Central memory CD8-positive, alpha-beta T cell (primary cell): ENCODE data around the gene TLX1.
A peak's percentile ranks its signal among the peaks of the same experiment; 100 is the strongest.

ENCODE experiments used
- ATAC-seq: fragments of 150-1000 bp; cut with Tn5 transposase; replicated peaks from 2 replicates; pipeline ENCODE4 v1.10.0; 2022; ENCODE audit warnings: mild to moderate bottlenecking, moderate FRiP score, moderate number of reproducible peaks; ENCODE audit not compliant: poor library complexity, severe bottlenecking; ENCODE audit errors: extremely low read depth
- DNase-seq, 2 donors: peaks; one replicate each; pipeline ENCODE4 v3.0.0; 2021; ENCODE audit warnings: low spot score in 2 of 2
- H3K27ac Mint-ChIP-seq: one replicate; pipeline ENCODE4 v1.8.0; 2022; ENCODE audit warnings: low read depth, mild to moderate bottlenecking, moderate library complexity, mixed read lengths
- H3K27me3 Mint-ChIP-seq: one replicate; pipeline ENCODE4 v1.8.0; 2022; ENCODE audit warnings: mixed read lengths
- H3K36me3 Mint-ChIP-seq: one replicate; pipeline ENCODE4 v1.8.0; 2022; ENCODE audit warnings: mild to moderate bottlenecking, moderate library complexity, mixed read lengths; ENCODE audit not compliant: insufficient read depth
- H3K4me1 Mint-ChIP-seq: one replicate; pipeline ENCODE4 v1.8.0; 2022; ENCODE audit warnings: mixed read lengths
- H3K4me3 Mint-ChIP-seq: one replicate; pipeline ENCODE4 v1.8.0; 2022; ENCODE audit warnings: mild to moderate bottlenecking, moderate library complexity, mixed read lengths
- H3K9me3 Mint-ChIP-seq: one replicate; pipeline ENCODE4 v1.8.0; 2022; ENCODE audit warnings: mixed read lengths

Gene TLX1

DNA sequence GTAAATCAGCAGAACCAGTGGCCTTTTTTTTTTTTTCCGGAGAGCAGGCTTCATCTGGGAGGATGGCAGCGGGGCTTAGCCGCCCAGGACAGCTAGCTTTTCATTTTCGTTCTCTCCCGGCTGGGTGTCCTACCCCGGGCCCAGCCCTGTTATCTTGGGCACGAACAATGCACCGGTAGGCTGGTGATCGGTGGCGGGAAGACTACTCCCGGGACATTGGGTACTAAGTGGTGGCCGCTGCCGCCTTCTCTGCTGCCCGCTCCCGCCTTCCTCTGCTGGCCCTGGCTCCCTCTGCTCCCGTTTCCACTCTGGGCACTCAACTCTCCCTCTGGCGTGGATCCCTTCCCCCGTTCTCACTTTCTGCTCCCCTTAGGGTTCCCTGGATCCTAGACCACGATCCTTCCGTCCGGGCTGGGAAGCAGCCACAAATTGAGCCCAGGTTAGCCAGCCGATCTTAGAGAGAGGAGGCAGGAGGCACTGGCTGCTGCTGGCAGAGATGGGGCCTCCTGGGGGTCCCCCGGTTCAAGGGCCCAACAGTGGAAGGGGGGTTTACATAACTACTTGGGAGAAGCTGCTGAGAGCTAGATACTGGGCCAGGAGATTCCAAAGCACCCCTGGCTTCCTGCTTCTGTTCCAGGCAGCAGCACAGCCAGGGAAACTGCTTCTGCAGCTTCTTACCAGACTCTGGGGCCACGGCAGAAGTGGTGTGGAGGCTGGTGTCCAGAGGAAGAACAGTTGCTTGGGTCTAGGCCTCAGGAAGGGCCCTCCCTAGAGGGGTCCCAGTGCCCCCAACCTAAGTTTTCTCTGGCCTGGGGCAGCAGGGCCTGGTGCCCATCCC, 1.8 kb downstream of the TLX1 start:
- Mint-ChIP-seq H3K9me3 (no peaks in the 10 kb centered on the region), H3K4me3 (peak overlapping the region; percentile 41), H3K4me1 (peaks cover 17% of the 10 kb centered on the region), H3K36me3 (peaks cover 6% of the 10 kb centered on the region), H3K27ac (no peak overlapping the region), H3K27me3 (peaks cover 90% of the 10 kb centered on the region)
- DNase-seq: no peak
- ATAC-seq: no peak

DNA sequence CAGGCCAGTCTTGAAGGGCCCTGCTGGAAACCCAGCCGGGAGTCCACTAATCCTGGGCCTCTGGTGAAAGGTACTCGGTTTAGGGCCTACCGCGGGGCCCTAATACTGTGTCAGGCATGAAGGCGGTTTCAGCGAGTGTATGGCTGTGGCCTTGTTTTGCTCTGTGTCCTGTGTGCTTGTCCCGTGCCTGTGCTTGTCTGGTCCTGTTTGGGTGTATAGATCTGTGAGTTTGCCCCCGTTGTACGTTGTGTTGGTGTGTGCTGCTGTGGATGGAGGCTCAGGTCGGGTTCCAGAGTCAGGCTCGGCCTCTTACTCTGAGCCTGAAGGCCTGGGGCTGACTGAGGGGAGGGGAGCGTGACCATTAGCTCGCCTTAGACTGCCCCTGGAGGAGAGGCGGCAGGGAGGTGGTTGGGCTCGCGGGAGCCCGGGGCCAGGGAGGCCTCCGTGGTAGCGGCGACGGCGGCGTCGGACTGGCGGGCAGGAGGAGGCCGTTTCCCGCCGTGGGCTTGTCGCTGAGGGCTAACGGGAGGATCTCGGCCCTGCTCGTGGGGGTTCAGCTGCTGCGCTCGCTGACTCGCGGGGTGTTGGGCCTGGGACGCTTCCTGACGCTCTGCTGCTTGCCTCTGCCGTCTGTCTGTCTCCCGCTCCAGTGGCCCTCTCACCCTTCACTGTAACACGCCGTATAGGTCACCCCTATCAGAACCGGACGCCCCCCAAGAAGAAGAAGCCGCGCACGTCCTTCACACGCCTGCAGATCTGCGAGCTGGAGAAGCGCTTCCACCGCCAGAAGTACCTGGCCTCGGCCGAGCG, 2.6 kb downstream of the TLX1 start:
- H3K27ac Mint-ChIP-seq: no peak overlapping the region
- ATAC-seq (no peak), DNase-seq (no peak)
- H3K27me3 Mint-ChIP-seq: peaks cover 91% of the 10 kb centered on the region
- H3K4me3 Mint-ChIP-seq: peak overlapping the region; percentile 9
- H3K4me1 Mint-ChIP-seq: peaks cover 23% of the 10 kb centered on the region
- peaks cover 6% of the 10 kb centered on the region for H3K36me3 Mint-ChIP-seq
- no peaks in the 10 kb centered on the region for H3K9me3 Mint-ChIP-seq

DNA sequence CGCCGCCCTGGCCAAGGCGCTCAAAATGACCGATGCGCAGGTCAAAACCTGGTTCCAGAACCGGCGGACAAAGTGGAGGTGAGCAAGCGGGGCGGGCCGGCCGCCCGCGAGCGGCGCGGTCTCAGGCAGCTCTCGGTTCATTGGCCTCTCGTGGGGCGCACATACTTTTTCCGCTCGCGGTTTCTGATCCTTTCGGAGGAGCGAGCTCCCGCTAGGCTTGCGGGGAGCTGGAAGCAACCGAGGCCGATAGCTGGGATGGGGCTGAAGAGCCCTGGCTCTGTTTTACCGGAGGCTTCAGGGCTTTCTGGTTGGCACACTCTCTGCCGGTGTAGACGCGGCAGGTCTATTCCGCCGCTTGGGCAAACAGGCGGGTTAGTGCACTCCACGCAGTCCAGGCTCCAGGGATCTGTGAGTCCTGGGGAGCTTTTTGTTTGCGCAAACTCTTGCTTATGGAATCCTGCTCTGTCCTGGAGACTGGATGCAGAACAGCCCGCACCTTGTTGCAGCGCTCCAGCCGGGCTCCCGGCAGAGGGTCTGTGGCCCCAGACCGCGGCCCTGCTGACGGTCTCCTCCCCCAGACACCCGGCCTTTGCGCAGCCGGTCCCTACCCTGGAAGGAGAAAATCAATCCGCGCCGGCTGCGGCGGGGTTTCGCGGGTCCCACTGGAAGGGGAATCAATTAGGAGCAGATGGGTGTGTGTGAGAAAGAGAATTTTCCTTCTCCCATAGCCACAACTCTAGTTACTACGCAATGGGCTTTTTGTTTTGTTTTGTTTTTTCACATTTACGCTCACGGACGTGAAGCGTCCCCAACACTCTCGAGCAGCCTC, 3.4 kb downstream of the TLX1 start:
- H3K36me3 Mint-ChIP-seq: peaks cover 9% of the 10 kb centered on the region
- peaks cover 23% of the 10 kb centered on the region for H3K4me1 Mint-ChIP-seq
- peaks cover 91% of the 10 kb centered on the region for H3K27me3 Mint-ChIP-seq
- ATAC-seq (no peak), DNase-seq (no peak)
- peak overlapping the region; percentile 39 for H3K4me3 Mint-ChIP-seq
- no peak overlapping the region for H3K27ac Mint-ChIP-seq
- no peaks in the 10 kb centered on the region for H3K9me3 Mint-ChIP-seq

DNA sequence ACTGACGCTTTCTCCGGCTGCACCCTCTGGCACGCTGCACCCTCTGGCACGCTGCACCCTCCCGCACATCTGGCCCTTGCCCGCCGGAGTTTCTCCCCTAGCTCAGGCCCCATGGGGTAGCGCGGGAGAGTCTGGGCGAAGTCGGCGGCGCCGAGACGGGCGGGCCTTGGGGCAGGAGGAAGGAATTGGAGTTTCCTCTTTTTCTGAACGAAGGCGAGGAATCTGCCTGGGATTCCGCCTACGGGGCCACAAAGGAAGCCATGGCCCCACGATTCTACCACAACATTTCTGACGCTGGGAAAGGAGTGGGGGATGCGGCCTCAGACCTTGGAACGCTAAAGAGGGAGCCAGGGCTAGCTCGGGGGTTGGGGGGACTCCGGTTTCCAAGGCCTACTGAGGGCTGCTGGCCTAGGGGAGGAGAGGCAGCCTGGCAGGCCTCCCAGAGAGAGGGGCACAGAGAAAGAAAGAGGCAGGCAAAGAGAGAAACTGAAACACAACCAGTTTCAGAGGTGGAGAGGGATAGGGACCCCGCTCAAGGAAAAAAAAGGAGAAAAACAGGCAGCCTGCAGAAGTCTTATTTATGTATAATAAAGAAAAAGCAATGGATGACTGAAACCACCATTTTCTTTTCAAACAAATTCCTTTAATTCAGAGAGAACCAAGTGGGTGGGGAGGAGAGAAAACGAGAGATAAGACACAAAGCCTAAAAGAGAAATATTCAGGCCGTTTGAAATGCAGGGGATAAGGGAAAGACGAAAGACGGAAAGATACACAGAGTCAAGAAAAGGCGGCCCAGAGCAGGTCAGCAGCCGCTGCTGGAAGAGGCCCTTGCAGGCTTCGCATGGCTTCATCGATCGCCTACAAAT, 4.3 kb downstream of the TLX1 start:
- Mint-ChIP-seq H3K4me1 (peaks cover 23% of the 10 kb centered on the region), H3K9me3 (no peaks in the 10 kb centered on the region), H3K36me3 (peaks cover 9% of the 10 kb centered on the region), H3K27me3 (peaks cover 87% of the 10 kb centered on the region), H3K27ac (no peak overlapping the region), H3K4me3 (peak overlapping the region; percentile 39)
- ATAC-seq (no peak), DNase-seq (no peak)

DNA sequence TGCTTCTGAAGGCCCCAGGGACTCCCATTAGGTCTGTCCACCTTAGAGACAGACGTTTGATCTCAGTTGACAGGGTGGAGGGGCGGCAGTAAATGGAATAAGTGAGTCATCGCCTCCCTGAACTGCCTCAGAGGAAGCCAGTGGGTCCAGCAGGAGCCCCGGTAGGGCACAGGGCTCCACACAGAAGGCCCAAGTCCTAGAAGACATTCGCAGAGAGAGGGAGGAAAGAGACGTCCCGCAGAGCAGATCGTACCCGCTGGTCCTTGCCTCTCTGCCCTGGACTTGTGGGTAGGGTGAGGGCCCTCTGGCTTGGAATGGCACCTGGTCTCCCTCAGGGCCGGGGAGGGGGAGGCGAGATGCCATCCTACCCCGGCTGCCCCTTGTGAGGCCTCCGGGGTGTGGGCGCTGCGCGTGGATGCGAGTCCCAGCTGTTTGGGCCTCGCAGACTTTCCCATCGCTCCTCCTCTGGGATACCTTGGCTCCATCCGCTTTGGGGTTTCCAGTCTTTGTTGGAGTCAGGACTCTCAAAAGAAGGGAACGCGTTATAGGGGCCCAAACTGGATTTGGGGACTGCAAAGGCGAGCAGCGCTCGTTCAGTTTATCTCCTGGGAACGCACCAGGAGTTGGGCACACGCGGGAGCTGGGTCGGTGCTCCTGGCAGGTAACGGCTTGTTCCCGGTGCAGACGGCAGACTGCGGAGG, 5.1 kb downstream of the TLX1 start:
- Mint-ChIP-seq H3K27ac (no peak overlapping the region), H3K9me3 (no peaks in the 10 kb centered on the region), H3K27me3 (peaks cover 86% of the 10 kb centered on the region), H3K36me3 (peaks cover 9% of the 10 kb centered on the region), H3K4me1 (peaks cover 23% of the 10 kb centered on the region), H3K4me3 (no peak overlapping the region)
- DNase-seq: no peak
- no peak for ATAC-seq

DNA sequence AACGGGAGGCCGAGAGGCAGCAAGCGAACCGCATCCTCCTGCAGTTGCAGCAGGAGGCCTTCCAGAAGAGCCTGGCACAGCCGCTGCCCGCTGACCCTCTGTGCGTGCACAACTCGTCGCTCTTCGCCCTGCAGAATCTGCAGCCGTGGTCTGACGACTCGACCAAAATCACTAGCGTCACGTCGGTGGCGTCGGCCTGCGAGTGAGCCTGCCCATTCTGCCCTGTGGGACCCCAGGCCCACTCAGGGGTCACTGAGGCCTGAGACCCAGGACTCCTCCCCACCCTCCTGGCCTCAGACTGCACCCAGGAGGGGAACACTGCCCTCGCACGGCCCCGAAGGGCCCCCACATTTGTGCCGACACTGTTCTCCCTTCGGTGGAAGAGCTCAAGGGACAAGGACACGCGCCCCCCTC, 5.6 kb downstream of the TLX1 start:
- Mint-ChIP-seq H3K4me3 (no peak overlapping the region), H3K36me3 (peaks cover 9% of the 10 kb centered on the region), H3K4me1 (peaks cover 23% of the 10 kb centered on the region), H3K27ac (no peak overlapping the region), H3K9me3 (no peaks in the 10 kb centered on the region), H3K27me3 (peaks cover 91% of the 10 kb centered on the region)
- ATAC-seq: no peak
- DNase-seq: no peak

DNA sequence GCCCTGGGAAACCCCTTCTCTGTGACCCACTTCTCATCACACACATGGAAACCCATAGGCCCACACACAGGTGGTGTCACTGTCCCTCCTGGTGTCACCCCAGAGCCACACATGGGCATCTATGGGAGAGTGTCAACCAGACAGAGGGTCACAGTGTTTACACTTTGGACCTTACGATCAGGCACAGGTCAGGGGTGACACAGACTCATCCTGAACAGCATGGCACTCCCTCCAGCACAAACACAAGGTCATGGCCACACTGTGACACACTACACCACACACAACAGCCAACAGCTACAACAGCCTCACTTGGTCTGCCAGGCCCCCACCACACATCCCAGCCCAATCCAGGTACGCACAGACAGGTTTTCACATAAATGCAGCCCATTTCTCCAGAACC, 6.2 kb downstream of the TLX1 start:
- ATAC-seq (no peak), DNase-seq (no peak)
- Mint-ChIP-seq H3K9me3 (no peaks in the 10 kb centered on the region), H3K27ac (no peak overlapping the region), H3K27me3 (peaks cover 92% of the 10 kb centered on the region), H3K4me1 (peaks cover 23% of the 10 kb centered on the region), H3K4me3 (no peak overlapping the region), H3K36me3 (peaks cover 9% of the 10 kb centered on the region)

DNA sequence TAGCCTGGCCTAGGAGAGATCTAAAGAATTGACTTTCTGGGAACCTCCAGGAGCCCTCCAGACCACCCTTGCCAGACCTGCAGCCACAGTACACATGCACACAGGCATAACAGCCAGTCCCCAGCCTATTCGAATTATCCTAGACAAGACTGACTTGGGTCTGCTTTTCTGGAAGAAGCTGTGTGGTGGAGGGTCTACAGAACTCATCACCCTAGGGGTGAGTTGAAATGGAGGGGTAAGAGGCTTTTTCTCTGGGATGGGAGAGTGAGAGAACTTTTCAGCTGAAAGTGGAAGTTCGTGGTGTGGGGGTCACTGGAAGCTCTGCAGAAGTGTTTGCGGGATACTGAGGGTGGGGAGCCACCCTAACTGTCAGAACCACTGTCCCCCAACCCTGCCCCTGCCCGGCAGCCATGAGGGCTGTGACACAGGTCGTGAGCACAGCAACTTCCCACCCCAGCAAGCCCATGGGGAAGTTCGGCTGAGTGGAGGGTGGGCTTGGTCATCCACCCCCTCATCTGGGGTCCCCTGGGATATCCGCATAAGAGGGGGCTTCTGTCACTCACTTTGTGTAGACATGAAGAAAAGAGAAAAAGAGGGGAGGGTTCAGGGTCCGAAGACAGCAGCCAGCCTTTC, 7.8 kb downstream of the TLX1 start:
- ATAC-seq: no peak
- peaks cover 7% of the 10 kb centered on the region for H3K36me3 Mint-ChIP-seq
- peaks cover 92% of the 10 kb centered on the region for H3K27me3 Mint-ChIP-seq
- DNase-seq: no peak
- H3K4me3 Mint-ChIP-seq: peak overlapping the region; percentile 37
- no peaks in the 10 kb centered on the region for H3K9me3 Mint-ChIP-seq
- H3K27ac Mint-ChIP-seq: no peak overlapping the region
- peaks cover 18% of the 10 kb centered on the region for H3K4me1 Mint-ChIP-seq

DNA sequence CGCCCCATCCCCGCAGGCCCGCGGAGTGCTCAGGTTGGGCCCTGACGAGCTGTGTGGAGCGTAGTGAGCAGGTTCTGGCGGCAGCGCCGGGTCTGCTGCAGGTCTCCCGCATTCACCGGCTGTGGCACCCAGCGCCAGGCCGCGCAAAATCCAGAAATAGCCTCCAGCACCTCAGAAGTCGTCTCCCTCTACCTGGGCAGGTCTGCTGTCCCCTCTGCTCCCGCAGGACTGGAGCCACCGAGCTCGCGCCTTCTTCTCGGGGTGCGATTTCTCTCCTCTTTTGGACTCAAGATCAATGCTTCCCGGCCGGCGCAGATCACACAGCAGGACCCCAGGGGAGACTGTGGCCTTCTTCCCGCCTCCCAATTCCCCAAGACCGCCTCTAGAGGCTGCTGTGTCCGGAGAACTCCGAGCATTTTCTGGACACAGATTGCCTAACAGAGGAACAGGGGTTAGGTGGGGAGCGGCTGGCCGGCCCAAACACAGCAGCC, 8.4 kb downstream of the TLX1 start:
- H3K4me3 Mint-ChIP-seq: no peak overlapping the region
- peaks cover 92% of the 10 kb centered on the region for H3K27me3 Mint-ChIP-seq
- no peak for DNase-seq

DNA sequence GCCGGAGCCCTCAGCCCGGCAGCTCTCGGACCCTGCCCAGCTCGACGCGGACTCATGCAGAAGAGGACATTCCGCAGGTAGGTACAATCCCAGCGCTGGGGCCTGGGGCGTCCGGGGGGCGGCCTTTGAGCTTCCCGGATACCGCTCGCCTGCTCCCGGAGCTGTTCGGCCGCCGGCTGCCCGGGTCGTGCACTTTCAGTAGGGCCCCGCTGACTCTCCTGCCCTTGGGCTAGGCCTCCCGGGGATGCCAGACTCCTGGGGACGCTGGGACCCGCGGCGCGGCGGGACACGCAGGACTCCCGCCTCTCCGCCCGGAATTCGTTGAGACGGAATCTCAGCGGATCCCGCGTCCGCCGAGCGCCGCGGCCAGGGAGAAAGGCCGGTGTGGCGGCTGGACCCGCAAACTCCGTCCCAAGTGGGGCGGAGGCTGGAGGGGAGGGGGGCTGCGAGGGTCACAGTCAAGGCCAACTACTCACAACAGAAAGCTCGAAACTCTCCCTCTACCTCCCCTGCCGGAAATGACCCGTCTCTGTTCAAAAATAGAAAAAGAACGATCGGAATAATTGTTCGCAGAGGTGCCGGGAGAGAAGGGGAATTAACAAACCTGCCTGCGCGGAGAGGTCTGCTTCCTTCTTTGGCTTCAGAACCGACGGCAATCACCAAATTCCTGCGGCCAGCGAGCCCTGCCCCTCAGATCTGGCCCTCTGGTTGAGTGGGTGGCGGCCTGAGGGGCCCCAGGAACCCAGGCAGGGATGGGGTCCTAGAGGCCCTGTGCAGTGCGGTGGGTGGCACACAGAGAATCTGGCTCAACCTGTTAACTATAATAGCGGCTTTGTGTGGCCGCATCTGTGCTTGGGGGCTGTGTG, 9.2 kb downstream of the TLX1 start:
- peaks cover 93% of the 10 kb centered on the region for H3K27me3 Mint-ChIP-seq
- H3K36me3 Mint-ChIP-seq: peaks cover 5% of the 10 kb centered on the region
- H3K4me3 Mint-ChIP-seq: no peak overlapping the region
- DNase-seq (no peak), ATAC-seq (no peak)
- peaks cover 13% of the 10 kb centered on the region for H3K4me1 Mint-ChIP-seq
- no peak overlapping the region for H3K27ac Mint-ChIP-seq
- no peaks in the 10 kb centered on the region for H3K9me3 Mint-ChIP-seq

More for the DNA sequence above, 8.4 kb downstream of the TLX1 start:
- no peak for ATAC-seq
- H3K9me3 Mint-ChIP-seq: no peaks in the 10 kb centered on the region
- H3K4me1 Mint-ChIP-seq: peaks cover 18% of the 10 kb centered on the region
- H3K36me3 Mint-ChIP-seq: peaks cover 7% of the 10 kb centered on the region
- no peak overlapping the region for H3K27ac Mint-ChIP-seq
